Osteoblast (primary cell): ENCODE measurements around the gene CD4. TPM values are rescaled to one million over a fixed set of nuclear protein-coding genes. Genes with fewer than 3 reads are reported as not detected.

Experiments
- DNase-seq: peaks from one replicate; pipeline ENCODE4 v3.0.0; 2011; ENCODE audit warnings: low spot score, mixed read lengths; ENCODE audit not compliant: insufficient read length; ENCODE audit errors: missing footprints
- H2AFZ ChIP-seq: 2 replicates; pipeline ENCODE4 v1.6.0; 2011; ENCODE audit warnings: mild to moderate bottlenecking, low read length
- H3K27ac ChIP-seq: 2 replicates; pipeline ENCODE4 v1.5.1; 2011; ENCODE audit warnings: mild to moderate bottlenecking, low read depth, low read length, moderate library complexity
- H3K27me3 ChIP-seq: 2 replicates; pipeline ENCODE4 v1.6.0; 2012; ENCODE audit warnings: mild to moderate bottlenecking, control low read depth, inconsistent platforms, low read length, moderate library complexity; ENCODE audit not compliant: insufficient read depth
- H3K36me3 ChIP-seq: 2 replicates; pipeline ENCODE4 v1.5.1; 2011; ENCODE audit warnings: mild to moderate bottlenecking, low read length, control low read depth, moderate library complexity; ENCODE audit not compliant: insufficient read depth
- H3K4me1 ChIP-seq: 2 replicates; pipeline ENCODE4 v1.5.1; 2011; ENCODE audit warnings: mild to moderate bottlenecking, low read length, control low read depth, moderate library complexity; ENCODE audit not compliant: insufficient read depth
- H3K4me2 ChIP-seq: 2 replicates; pipeline ENCODE4 v1.6.0; 2011; ENCODE audit warnings: mild to moderate bottlenecking, low read length; ENCODE audit not compliant: insufficient read depth
- H3K4me3 ChIP-seq: fragments of 200-600 bp; sonication (generic); 3 replicates; pipeline ENCODE4 v1.5.1; 2012; ENCODE audit warnings: mild to moderate bottlenecking, low read length, inconsistent platforms; ENCODE audit not compliant: insufficient read depth
- H3K79me2 ChIP-seq: 2 replicates; pipeline ENCODE4 v1.6.0; 2012; ENCODE audit warnings: mild to moderate bottlenecking, low read length, control low read depth, inconsistent platforms; ENCODE audit not compliant: insufficient read depth
- H3K9me3 ChIP-seq: 2 replicates; pipeline ENCODE4 v1.5.1; 2011; ENCODE audit warnings: low read depth, low read length, control low read depth
- H4K20me1 ChIP-seq: 2 replicates; pipeline ENCODE4 v1.6.0; 2012; ENCODE audit warnings: mild to moderate bottlenecking, low read length, control low read depth; ENCODE audit not compliant: insufficient read depth
- CTCF ChIP-seq: IDR thresholded peaks from 2 replicates; pipeline ENCODE4 v1.5.1; 2011; ENCODE audit warnings: mild to moderate bottlenecking, low read depth, low read length, moderate library complexity; ENCODE audit errors: extremely low read depth
- total RNA-seq: library from RNA; depleted of rRNA; stranded (reverse); fragments of >200 nt; gene quantifications from 2 replicates; pipeline ENCODE4 v1.2.3, GENCODE V29; 2012

The CD4 gene
- total RNA-seq, 1 donor = 10.9 TPM

- no peaks in the 10 kb centered on the region for H4K20me1 ChIP-seq
- DNase-seq = peak; percentile 37
- TF ChIP-seq CTCF = no peak
- no peak overlapping the region for H3K4me3 ChIP-seq
- H3K27ac ChIP-seq = no peak overlapping the region
- no peaks in the 10 kb centered on the region for H3K9me3 ChIP-seq
- H2AFZ ChIP-seq = no peak overlapping the region
- no peaks in the 10 kb centered on the region for H3K36me3 ChIP-seq
- H3K4me1 ChIP-seq = peaks cover 10% of the 10 kb centered on the region
- H3K27me3 ChIP-seq = no peaks in the 10 kb centered on the region
- no peaks in the 10 kb centered on the region for H3K79me2 ChIP-seq
- no peak overlapping the region for H3K4me2 ChIP-seq
Measured at GRCh38 chr12:6782850-6783566, 6.3 kb upstream of the CD4 start.

DNA sequence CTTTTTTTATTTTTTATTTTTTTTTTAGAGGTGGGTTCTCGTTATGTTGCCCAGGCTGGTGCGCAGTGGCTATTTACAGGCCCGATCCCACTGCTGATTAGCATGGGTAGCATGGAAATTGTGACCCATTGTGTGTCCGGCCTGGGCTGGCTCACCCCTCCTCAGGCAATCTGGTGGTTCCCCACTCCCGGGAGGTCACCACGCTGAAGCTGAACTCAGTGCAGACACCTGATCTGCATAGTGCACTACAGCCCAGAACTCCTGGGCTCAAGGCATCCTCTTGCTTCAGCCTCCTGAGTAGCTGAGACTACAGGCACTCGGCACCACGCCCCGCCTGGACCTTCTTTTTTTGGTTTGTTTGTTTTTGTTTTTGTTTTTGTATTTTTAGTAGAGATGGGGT is 5.5 kb upstream of the CD4 start:
- H2AFZ ChIP-seq = no peak overlapping the region
- no peaks in the 10 kb centered on the region for H4K20me1 ChIP-seq
- H3K27ac ChIP-seq = no peak overlapping the region

DNA sequence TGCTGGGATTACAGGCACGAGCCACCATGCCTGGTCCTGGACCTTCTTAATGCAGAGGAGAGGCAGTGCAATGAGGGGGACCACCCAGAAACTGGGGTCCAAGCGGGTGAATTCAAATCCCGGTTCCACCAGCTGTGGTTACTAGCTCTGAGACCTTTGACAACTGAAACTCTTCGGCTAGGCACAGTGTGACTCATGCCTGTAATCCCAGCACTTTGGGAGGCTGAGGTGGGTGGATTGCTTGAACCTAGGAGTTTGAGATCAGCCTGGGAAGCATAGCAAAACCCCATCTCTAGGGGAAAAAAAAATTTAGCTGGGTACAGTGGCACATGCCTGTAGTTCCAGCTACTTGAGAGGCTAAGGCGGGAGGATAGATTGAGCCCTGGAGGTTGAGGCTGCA is 5.0 kb upstream of the CD4 start:
- peak; percentile 45 for DNase-seq
- Histone ChIP-seq H3K79me2 (no peaks in the 10 kb centered on the region), H2AFZ (no peak overlapping the region), H4K20me1 (no peaks in the 10 kb centered on the region), H3K27me3 (no peaks in the 10 kb centered on the region), H3K4me1 (peaks cover 8% of the 10 kb centered on the region), H3K27ac (no peak overlapping the region), H3K4me2 (no peak overlapping the region), H3K4me3 (no peak overlapping the region), H3K36me3 (no peaks in the 10 kb centered on the region), H3K9me3 (no peaks in the 10 kb centered on the region)
- no peak for TF ChIP-seq CTCF

More for the DNA sequence above, 5.5 kb upstream of the CD4 start:
- no peaks in the 10 kb centered on the region for H3K27me3 ChIP-seq
- no peaks in the 10 kb centered on the region for H3K9me3 ChIP-seq
- H3K79me2 ChIP-seq = no peaks in the 10 kb centered on the region
- no peak overlapping the region for H3K4me3 ChIP-seq
- H3K4me2 ChIP-seq = no peak overlapping the region
- no peak for TF ChIP-seq CTCF
- DNase-seq = no peak
- peaks cover 5% of the 10 kb centered on the region for H3K4me1 ChIP-seq
- no peaks in the 10 kb centered on the region for H3K36me3 ChIP-seq

DNA sequence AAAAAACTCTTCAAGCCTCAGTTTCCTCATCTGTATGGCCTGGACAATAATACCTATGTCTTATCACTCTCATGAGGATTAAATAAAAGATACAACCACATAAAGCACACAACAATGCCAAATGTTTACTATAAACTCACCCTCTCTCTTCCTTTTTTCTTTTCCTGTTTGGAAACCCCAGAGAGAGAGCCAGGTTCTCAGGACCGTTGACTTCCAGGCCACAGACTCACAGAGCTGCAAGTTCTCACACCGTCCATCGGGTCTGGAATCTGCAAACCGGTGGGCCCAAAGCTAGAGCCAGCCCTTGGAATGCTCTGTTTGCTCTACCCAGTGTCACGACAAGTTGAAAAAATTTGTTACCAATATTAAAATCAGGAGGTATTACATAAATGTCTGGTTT is 4.6 kb upstream of the CD4 start:
- Histone ChIP-seq H3K79me2 (no peaks in the 10 kb centered on the region), H3K27ac (no peak overlapping the region), H4K20me1 (no peaks in the 10 kb centered on the region), H3K4me1 (peaks cover 11% of the 10 kb centered on the region), H3K27me3 (no peaks in the 10 kb centered on the region), H3K9me3 (no peaks in the 10 kb centered on the region), H3K4me2 (no peak overlapping the region), H2AFZ (no peak overlapping the region), H3K4me3 (no peak overlapping the region), H3K36me3 (no peaks in the 10 kb centered on the region)
- no peak for TF ChIP-seq CTCF
- no peak for DNase-seq
